ENCODE measurements around the gene CHRNA4. TPM values are rescaled to one million over a fixed set of nuclear protein-coding genes. Genes with fewer than 3 reads are reported as not detected.

CHRNA4 gene
- total and polyA plus RNA-seq, 10 of the 15 experiments (the other 5 are each of a cell fraction or from before 2014, with no cell fraction given): 0.04 to 0.41 (median 0.06) TPM; not detected in 5

DNA sequence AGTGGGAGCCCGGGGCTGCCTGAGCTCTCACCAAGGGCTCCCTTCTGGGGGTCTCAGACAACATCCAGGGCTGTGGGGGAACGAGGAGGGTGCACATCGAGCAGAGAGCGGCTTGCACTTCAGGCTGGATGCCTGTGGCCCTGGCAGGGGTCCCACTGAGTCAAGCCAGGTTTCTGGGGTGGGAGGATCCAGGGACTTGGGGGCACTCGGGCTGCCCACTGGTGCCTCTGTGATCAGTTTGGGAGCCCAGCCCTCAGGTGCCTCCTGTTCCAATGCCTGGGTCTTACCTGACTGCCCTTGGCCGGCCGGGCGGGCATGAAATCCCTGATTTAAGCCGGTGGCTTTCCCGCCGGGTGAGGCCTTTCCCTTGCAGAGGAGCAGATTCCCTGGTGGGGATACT, 67.7 kb downstream of the CHRNA4 start:
- no peak overlapping the region for H3K4me3 ChIP-seq
- H3K27me3 ChIP-seq (replicated peaks in 1 of 2; ENCODE audit: control insufficient read depth in 2 of 2, insufficient read depth in 2 of 2, low read length in 1 of 2): no peaks in the 10 kb centered on the region; a peak in 1 of 4 replicates
- no peaks in the 10 kb centered on the region for H3K9me3 ChIP-seq (replicated peaks; ENCODE audit: control insufficient read depth, insufficient read depth, low read length)
- CTCF ChIA-PET: no interaction called here
- no peak overlapping the region for H3K9ac ChIP-seq (ENCODE audit: control insufficient read depth, insufficient read depth, low read length)
- FAIRE-seq (no peak), ATAC-seq (no peak), DNase-seq (ENCODE audit: low read depth, low spot score) (no peak)
- H3K4me1 ChIP-seq (ENCODE audit: control insufficient read depth, insufficient read depth, low read length): no peaks in the 10 kb centered on the region
- TF ChIP-seq PAX8 (IDR thresholded peaks at IDR 0.05) (no peak), KDM1A (IDR thresholded peaks at IDR 0.05; ENCODE audit: borderline replicate concordance) (no peak), SMARCA5 (IDR thresholded peaks at IDR 0.05) (no peak), IRF5 (IDR thresholded peaks at IDR 0.05; ENCODE audit: borderline replicate concordance) (no peak), NFIC (IDR thresholded peaks at IDR 0.05; ENCODE audit: low read depth, low read length) (no peak), NFYB (IDR thresholded peaks at IDR 0.05; ENCODE audit: insufficient read depth, low read depth, low read length) (no peak), CHD2 (IDR thresholded peaks at IDR 0.05; ENCODE audit: borderline replicate concordance, low read depth, low read length) (no peak), KAT2A (conservative IDR thresholded peaks at IDR 0.05; ENCODE audit: control insufficient read depth, low read depth, low read length) (no peak), E4F1 (IDR thresholded peaks at IDR 0.05; ENCODE audit: borderline replicate concordance, partially characterized antibody) (no peak), SREBF2 (IDR thresholded peaks at IDR 0.05; ENCODE audit: low read length) (no peak), NFXL1 (IDR thresholded peaks at IDR 0.05; ENCODE audit: borderline replicate concordance) (no peak), NR2C2 (IDR thresholded peaks at IDR 0.05; ENCODE audit: borderline replicate concordance, control insufficient read depth, insufficient read length, low read depth) (no peak), CREM (IDR thresholded peaks at IDR 0.05; ENCODE audit: low read depth) (no peak), HCFC1 (IDR thresholded peaks at IDR 0.05; ENCODE audit: low read length) (no peak)
- TF ChIP-seq, protein P1, sequence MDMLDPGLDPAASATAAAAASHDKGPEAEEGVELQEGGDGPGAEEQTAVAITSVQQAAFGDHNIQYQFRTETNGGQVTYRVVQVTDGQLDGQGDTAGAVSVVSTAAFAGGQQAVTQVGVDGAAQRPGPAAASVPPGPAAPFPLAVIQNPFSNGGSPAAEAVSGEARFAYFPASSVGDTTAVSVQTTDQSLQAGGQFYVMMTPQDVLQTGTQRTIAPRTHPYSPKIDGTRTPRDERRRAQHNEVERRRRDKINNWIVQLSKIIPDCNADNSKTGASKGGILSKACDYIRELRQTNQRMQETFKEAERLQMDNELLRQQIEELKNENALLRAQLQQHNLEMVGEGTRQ (IDR thresholded peaks at IDR 0.05; ENCODE audit: borderline replicate concordance, low read depth, low read length): no peak
- TF ChIP-seq, protein P2, sequence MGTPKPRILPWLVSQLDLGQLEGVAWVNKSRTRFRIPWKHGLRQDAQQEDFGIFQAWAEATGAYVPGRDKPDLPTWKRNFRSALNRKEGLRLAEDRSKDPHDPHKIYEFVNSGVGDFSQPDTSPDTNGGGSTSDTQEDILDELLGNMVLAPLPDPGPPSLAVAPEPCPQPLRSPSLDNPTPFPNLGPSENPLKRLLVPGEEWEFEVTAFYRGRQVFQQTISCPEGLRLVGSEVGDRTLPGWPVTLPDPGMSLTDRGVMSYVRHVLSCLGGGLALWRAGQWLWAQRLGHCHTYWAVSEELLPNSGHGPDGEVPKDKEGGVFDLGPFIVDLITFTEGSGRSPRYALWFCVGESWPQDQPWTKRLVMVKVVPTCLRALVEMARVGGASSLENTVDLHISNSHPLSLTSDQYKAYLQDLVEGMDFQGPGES (IDR thresholded peaks at IDR 0.05): no peak
- H3K79me2 ChIP-seq (ENCODE audit: control insufficient read depth, insufficient read depth, low read length): no peaks in the 10 kb centered on the region
- POLR2A ChIA-PET: no interaction called here
- no peak overlapping the region for H3K27ac ChIP-seq (ENCODE audit: control insufficient read depth, insufficient read depth)
- WGBS (ENCODE audit: insufficient coverage, insufficient replicate concordance, low lambda C conversion rate, missing lambda C conversion rate): 49% methylated on average over 11 of the region's 11 CpGs
- BruUV-seq (replicated peaks): no TSS peak
- RAD21 ChIA-PET (ENCODE audit: unreplicated experiment): no interaction called here
- in situ Hi-C loops (cut with MboI): no loop called here
- intact Hi-C loops (cut with micrococcal nuclease; ENCODE audit: unreplicated experiment): no loop called here
- no peak overlapping the region for H3K4me2 ChIP-seq (ENCODE audit: control insufficient read depth, insufficient read depth)
- SMC1A ChIA-PET (ENCODE audit: uncharacterized antibody, unreplicated experiment): no interaction called here
- peaks cover 0 to 4% of the 10 kb centered on the region in 2 experiments; a peak in 2 of 4 replicates for H3K36me3 ChIP-seq (ENCODE audit: control insufficient read depth in 2 of 2, insufficient read depth in 2 of 2, low read length in 1 of 2)
- H2AFZ ChIP-seq (ENCODE audit: control insufficient read depth, low read depth, low read length): no peak overlapping the region
- no peaks in the 10 kb centered on the region for H4K20me1 ChIP-seq (ENCODE audit: control insufficient read depth, insufficient read depth)
